Measurements from ENCODE around the gene UBE2A.

UBE2A gene

DNA sequence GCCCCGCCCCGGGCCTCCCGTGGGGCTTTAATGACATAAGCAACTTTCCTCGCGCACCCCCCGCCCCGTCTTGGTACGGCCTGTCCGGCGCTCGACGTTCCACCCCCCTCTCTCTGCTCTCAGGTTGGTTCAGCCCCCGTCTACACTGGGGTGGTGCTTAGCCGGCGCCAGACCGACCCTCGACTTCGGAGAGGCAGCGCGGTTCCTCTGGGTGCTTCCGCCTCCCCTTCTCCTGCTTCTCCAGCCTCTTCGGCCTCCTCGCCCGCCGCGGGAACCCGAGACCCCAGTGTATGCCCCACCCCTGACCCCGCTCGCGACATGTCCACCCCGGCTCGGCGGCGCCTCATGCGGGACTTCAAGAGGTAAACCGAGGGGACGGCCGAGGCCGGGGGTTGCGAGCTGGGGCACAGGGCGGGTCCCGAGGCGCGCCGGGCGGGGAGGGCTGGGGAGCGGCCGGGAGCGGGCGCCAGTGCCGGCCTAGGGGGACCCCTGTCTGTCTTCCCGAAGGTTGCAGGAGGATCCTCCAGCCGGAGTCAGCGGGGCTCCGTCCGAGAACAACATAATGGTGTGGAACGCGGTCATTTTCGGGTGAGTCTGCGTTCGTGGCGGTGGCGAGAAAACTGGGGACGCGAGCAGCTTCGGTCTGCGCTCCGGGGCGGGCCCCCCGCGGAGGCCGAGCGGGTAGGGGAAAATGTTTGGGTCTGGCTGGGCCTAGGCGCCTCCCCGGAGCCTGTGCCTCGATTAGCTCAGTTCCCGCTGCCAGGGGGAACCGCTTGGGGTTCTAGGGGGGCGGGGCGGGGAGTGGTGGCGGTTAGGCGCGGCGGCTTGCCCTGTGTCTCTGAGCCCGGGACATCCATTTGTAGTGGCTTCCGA lies at the start of gene UBE2A:
Gene UBE2A (plus strand): TSS at position 170 of the 873 bp plus-strand sequence. CDS start 149 bp downstream, at position 319.
- in situ Hi-C loops (cut with MboI; ENCODE audit: low sequenced_read_pairs), result no loop called here

DNA sequence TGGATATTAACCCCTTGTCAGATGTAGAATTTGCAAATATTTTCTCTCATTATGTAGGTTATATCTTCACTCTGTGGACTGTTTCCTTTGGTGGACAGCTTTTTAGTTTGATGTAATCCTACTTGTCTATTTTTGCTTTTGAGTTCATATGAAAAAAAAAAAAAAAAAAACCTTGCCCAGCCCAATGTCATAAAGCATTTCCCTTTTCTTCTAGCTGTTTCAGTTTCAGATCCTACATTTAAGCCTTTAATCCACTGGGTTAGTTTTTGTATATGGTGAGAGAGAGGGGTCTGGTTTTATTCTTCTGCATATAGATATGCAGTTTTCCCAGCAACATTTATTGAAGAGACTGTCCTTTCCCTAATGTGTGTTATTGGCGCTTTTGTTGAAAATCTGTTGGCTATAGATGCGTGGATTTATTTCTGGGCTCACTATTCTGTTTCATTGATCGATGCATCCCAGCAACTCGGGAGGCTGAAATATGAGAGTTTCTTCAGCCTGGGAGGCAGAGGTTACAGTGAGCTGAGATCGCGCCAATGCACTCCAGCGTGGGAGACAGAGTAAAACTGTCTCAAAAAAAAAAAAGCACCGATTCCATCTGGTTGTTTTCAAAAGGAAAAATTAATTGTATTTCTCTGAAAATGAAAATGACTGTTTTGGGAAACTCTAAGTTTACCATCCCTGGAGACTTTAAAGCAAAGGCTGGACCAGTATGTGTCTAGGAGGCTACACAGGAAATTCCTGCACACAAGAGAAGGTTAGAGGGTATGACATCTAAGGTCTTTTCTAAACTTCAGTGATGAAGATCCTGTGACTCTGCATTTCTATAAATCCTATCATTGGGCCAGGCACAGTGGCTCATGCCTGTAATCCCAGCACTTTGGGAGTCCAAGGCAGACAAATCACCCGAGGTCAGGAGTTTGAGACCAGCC lies 44.8 kb upstream of the UBE2A start:
- in situ Hi-C loops (cut with MboI; ENCODE audit: low sequenced_read_pairs), result no loop called here

DNA sequence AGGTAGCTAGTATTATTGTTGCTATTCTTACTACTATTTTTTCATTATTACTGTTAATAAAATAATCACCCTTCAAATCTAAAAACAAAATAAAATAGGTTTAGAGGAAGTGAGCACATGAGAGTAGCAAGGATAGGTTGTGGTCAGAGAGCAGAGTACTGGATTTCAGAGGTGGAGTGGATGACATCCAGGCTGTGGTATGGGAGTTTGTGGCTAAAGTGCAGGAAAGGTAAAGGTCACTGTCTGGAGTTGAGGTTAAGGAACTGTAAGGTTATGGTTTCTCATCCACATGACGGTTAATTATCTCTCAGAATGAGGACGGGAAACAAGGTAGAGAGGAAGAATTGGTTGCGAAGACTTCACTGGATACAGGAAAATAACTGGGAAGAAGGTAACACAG lies 36.9 kb upstream of the UBE2A start:
- in situ Hi-C loops (cut with MboI; ENCODE audit: low sequenced_read_pairs), result no loop called here

DNA sequence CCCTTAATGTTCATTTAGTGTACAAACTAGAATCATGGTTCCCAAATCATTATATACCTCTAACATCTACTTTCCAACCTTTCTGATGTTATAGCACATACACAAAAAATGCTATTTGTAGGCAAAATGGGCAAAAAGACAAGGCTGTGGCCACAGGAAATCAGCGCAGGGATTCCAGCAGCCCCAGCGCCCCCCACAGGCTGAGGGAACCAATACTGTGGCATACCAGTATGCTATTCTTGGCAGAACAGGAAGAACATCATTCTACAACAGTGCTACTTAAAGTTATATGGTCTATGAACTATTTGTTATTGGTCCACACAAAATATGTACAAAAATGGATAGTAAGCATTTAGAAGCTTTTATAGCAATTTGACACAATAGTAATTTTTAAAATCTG lies 34.5 kb upstream of the UBE2A start:
- in situ Hi-C loops (cut with MboI; ENCODE audit: low sequenced_read_pairs), result no loop called here

DNA sequence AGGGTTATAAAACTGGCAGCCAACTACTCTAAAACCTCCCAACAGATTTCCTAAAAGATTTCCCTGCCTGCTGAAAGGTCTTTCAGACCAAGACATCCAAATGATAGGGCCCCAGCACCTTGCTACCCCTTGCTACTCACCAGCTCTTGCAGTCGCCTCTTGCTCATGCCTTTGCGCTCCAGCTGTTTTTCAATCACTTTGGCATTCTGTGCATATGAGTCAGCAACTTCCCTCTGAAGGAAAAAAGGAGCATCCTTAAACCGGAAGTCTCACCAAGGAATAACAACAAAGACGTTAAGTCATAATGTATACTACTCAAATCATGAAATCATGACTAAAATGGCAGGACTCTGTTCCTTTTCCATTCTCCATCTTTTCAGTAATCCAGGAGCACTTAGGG lies 33.2 kb upstream of the UBE2A start:
- in situ Hi-C loops (cut with MboI; ENCODE audit: low sequenced_read_pairs), result no loop called here

DNA sequence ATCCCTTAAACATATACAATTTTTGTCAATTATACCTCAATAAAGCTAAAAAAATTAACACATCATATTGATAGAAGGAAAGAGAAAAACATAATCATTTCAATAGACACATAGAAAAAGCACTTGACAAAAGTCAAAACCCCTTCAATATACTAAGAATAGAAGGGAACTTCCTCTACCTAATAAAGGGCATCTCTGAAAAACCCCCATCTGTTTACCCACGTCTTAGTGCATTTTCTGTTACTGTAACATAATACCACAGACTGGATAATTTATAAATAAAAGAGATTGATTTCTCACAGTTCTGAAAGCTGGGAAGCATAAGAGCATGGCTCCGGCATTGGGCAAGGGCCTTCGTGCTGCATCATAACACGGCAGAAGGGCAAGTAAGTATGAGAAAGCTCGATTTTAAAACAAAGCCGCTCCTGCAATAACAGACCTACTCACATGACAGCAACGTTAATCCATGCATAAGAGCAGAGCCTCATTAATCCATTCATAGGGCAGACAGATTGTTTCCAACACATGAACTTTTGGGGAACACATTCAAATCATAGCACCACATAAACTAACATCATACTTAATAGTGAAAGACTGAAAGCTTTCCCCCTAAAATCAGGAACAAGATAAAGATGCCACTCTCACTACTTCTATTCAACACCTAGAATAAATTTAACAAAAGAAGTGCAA lies 24.9 kb upstream of the UBE2A start:
- in situ Hi-C loops (cut with MboI; ENCODE audit: low sequenced_read_pairs), result no loop called here

DNA sequence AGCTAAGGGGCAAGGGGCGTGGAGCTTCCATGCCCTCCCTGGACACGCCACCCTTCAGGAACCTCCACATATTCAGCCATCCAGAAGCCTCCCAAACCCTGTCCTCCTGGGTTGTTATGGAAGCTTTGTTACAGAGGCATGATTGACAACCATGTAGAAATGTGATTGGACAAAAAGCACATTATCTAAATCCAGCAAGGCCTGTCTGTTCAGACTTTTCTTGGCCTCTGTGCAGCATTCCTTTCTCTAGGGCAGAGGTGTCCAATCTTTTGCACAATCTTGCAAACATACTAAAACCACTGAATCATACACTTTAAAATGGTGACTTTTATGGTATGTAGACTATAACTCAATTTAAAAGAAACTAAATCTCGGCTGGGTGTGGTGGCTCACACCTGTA lies 21.9 kb upstream of the UBE2A start:
- in situ Hi-C loops (cut with MboI; ENCODE audit: low sequenced_read_pairs), result no loop called here

DNA sequence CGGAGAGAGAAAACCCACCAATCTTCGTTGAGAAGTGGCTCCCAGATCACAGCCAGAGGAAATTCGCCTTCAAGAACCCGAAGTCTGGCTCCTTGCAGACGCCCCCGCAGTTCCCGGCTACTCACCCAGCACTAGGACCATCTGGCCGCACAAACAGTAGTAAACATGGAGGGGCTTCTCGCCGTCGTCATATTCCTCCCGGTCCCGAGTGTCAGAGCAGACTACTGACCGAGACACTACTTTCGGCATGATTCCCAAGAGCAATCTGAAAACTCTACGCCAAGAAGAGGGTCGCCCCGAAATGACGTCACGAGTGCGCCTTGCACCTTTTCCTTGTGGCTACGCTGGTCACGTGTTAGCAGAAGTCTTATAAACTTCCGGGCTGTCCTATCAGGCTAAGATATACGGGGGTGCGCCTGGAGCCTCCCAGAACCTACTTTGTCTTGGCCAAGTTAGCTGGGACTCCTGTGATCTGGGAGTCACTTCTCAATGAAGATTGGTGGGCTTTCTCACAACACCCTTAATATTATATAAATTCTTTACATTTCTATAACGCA lies 9.2 kb upstream of the UBE2A start, which contains the start of gene STEEP1:
Gene STEEP1 (minus strand): TSS at position 303 of the 557 bp plus-strand sequence. CDS start 54 bp downstream, at position 249.
- in situ Hi-C loops (cut with MboI; ENCODE audit: low sequenced_read_pairs), result no loop called here

DNA sequence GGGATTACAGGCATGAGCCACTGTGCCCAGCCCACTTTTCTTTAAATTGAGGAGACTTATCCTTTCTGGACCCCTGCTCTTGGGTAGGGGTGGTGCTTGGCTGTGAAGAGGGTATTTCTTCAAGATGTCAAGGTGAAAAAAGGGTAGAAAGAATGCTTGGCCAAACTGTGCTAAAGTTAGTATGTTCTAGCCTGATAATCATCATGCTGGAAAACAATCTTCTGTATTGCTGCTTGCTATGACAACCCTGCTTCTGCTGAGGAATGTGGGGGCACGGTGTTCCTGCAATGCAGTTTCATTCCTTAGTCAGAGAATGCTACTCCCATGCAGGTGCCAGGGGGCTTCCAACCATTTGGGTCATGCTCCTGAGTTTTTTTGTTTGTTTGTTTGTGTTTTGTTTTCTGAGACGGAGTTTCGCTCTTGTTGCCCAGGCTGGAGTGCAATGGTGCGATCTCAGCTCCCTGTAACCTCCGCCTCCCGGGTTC lies 4.0 kb upstream of the UBE2A start:
- in situ Hi-C loops (cut with MboI; ENCODE audit: low sequenced_read_pairs), result no loop called here

DNA sequence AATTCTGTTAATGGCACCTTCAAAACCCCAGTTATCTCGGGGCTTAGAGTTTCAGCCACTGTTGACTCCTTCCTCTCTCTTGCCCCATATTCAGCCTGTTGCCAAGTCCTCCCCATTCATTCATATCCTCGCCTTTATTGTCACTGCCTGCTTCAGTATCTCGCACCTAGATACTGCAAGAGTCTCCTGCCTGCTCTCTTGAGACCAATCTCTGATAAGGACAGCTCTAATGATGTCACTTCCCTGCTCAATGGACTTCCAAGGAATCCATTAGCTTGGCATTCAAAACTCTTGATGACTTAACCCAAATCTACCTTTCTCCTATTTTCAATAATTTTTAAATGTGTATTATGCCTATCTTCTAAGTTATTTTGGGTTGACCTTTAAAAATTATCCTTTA lies 1.1 kb upstream of the UBE2A start:
- in situ Hi-C loops (cut with MboI; ENCODE audit: low sequenced_read_pairs), result no loop called here

DNA sequence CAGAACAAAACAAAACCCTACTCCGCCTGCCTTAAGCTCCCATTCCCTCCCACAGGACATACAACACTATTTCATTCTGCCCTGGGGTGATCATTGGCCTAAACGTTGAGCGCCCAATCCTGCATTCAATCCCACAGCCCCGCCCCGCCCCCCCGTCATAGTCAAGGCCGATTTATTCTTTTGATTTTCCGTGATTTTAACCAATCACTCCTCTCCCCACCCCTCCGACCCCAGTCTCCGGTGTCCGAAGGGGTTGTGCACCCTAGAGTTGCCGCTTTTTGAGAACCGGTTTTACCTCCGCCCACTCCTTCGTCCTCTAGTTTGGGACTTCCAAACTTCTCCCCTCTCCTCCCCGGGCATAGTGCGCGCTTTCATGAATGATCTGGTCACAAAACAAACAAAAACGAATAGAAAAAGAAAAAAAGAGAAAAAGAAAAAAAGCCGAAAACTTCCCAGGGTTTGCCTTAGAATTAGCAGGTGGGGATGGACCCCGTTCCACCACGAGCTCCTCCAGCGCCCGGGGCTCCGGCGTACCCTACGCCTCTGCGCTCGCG lies 446 bp upstream of the UBE2A start:
- in situ Hi-C loops (cut with MboI; ENCODE audit: low sequenced_read_pairs), result no loop called here

DNA sequence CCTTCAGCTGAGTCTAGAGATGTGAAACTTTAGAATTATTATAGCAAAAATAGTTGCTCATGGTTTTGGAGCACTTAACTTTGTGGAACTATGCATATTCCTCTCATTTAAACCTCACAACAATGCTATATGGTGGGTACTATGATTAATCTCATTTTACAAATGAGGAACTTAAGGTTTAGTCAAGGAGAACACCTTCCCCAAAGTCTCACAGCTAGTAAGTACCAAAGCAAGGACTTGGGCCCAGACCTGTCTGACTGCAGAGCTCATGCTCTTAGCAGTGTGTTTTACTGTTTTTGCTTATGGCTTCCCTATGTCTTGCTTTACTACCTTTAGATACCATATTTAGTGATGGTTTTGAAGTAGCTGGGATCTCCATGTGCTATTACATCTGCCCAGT lies 5.1 kb downstream of the UBE2A start:
- in situ Hi-C loops (cut with MboI; ENCODE audit: low sequenced_read_pairs), result no loop called here

DNA sequence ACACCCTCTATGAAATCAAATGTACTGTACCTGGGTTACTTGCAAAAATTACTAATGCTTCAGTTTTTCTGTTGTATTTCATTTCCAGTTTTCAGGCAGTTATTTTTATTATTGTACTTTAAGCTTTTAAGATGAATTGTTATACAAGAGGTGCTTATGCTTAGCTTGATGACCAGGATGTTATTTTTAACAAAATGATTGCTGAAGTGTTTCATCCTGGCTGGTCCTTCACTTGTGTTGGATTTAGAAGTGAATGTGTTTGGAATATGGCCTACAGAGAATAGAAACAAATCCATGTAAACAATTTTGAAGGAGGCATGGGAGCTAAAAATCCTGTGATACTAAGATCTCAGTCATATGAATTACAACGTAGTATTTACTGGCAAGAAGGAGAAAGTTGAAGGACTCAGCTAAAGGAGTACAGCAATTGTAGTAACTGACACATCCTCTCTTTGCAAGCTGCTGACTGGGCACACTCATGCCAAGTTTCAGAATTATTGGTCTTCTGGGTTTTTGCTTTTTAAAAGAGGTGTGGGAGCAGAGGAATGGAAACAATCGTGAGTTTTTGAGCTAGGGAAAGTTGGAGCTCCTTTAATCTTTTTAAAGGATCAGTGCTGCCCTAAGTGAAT lies 9.2 kb downstream of the UBE2A start:
- in situ Hi-C loops (cut with MboI; ENCODE audit: low sequenced_read_pairs), result no loop called here

DNA sequence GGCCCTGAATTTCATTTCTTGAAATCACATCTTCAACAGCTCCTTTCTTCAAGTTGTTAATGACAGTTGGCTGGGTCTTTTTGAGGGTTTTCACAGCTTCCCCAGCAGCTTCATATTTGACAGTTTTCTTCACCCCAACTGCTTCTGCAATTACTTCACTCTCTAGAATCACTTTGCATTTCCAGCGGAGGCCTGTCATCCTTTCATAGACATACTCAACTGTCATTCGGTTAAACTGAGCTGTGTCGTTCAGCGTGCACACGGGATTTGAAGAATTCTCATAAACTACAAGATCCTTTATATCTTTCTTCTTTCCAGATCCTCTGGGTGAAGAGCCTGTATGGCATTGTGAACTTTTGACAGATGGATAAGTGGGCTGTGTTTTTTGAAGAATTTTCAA lies 15.4 kb downstream of the UBE2A start:
- in situ Hi-C loops (cut with MboI; ENCODE audit: low sequenced_read_pairs), result no loop called here

DNA sequence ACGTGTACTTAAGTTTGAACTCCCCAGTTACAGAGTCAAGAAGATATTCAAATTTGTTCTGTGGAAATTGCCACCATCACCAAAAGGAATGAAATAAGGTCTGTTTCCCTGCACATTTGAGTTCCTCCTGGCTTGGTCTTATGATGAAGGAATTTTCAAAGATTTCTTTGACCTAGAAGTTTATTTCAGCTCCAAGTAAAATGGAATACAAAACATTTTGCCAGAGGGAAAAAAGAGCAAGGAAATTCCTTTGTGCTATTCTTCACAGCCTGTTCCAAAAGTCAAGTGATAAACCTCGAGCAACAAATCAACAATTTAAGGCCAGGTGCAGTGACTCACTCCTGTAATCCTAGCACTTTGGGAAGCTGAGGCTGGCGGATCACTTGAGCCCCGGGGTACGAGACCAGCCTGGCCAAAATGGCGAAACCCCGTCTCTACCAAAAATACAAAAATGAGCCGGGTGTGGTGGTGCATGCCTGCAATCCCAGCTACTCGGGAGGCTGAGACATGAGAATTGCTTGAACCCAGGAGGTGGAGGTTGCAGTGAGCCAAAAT lies 28.4 kb downstream of the UBE2A start:
- in situ Hi-C loops (cut with MboI; ENCODE audit: low sequenced_read_pairs), result no loop called here

DNA sequence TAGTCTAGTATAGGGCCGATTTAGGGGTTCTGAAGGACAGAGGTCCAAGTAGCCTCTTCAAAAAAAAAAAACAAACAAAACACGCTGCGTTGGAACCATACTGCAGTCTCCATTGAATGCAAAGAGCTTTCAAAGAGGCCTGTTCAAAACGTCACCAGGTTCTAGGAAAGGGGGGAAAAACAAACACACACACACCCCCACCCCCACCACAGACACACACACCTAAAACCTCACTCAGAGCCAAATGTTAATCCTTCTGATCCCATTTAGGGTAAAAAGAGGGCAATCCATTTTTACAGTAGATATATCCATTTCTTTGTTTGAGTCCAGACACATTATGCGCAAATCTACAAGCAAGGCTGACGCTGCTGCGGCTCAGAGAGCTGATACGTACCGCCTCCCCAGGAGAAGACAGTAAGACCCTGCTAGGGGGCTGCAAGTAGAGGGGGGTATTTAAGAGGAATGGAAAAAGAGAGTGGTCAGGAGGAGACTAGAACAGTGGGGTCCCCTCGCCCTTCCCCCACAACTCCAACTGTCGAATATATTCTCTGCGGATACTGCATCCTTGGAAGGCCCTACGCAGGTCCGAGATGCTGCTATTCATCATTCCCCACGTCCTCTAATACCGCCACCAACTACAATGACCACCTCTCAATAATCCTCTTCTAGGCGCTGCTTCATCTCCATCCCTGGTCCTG lies 30.6 kb downstream of the UBE2A start:
- in situ Hi-C loops (cut with MboI; ENCODE audit: low sequenced_read_pairs), result no loop called here

DNA sequence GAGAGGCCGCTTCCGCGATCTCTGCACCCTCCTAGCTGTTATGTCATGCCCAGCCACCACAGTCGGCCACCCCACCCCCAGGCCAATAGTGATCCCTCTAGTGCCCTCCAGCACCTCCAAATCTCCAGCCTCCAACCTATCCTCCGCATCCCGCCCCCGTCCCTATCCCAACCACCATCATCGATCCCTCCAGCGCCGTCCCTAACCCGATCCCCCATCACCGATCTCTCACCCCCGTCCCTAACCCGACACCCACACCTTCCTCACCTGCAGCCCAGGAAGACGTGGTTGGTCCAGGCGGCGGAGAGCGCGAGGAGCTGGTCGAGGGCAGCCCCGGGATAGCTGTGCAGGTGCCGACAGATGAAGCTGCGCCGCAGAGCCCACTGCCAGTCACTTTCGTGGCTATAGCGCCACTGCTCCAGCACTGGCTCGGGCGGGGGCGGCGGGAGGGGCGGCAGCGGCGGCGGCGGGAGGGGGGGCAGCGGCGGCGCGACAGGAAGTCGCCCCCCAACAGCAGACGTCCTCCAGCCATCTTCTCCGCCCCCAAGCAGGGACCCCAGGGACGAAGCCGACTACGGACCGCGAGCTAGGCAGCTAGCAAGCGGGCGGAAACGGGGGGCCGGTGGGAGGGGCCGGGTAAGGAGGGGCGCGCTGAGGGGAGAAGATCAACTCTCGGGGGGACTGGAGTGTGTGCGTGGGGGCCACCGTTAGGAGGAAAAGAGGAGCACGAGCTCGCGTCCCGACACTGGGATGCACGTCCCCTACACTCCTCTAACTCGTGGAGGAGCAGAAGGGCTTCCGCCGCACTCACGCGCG lies 31.3 kb downstream of the UBE2A start:
- in situ Hi-C loops (cut with MboI; ENCODE audit: low sequenced_read_pairs), result no loop called here
